GM21367 (cell line): ENCODE measurements around the gene ELF1.
"Not testable (repeated sequence)": the region's sequence is repeated elsewhere in the genome, so short reads cannot be mapped to it uniquely, and the experiment has no call there.

Experiments
- ATAC-seq: cut with Tn5 transposase; IDR thresholded peaks from one replicate; pipeline ENCODE4 v1.9.1; 2021; ENCODE audit not compliant: unreplicated experiment

Gene ELF1

GRCh38 chr13:41042419-41042818 is 23.3 kb upstream of the ELF1 start:
- ATAC-seq = not testable (repeated sequence)

DNA sequence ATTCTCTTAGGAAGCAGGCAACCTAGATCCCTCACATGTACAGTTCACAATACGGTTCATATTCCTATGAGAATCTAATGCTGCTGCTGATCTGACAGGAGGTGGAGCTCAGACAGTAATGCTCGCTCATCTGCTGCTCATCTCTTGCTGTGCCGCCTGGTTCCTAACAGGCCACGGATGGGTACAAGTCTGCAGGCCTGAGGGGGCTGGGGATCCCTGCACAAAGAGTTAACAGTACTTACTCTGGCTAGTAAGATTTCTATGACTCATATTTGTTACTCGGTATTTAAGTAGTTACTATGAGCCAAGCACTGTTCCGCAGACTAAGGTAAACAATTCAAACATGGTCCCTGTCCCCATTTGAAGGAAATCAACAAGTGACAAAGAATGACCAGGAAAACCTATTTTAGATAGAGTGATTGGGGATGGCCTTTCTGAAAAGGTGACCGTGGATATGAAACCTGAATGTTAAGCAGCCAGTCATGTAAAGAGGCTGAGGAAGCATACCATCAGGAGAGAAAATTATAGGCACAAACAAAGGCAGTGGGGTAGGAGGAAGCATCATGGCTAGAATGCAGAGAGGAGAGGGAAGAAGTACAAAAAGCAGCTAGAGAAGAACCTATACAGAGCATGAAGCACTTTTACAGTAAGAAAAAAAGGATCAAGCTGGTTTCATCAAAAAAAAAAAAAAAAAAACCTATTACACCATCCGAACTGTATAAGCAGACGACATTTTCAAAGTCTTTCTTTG is 21.6 kb upstream of the ELF1 start:
- ATAC-seq = no peak

GRCh38 chr13:41039746-41040145 is 20.6 kb upstream of the ELF1 start:
- ATAC-seq = no peak

DNA sequence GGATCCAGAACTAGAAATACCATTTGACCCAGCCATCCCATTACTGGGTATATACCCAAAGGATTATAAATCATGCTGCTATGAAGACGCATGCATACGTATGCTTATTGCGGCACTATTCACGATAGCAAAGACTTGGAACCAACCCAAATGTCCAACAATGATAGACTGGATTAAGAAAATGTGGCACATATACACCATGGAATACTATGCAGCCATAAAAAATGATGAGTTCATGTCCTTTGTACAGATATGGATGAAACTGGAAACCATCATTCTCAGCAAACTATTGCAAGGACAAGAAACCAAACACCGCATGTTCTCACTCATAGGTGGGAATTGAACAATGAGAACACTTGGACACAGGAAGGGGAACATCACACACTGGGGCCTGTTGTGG is 17.4 kb upstream of the ELF1 start:
- ATAC-seq = not testable (repeated sequence)

DNA sequence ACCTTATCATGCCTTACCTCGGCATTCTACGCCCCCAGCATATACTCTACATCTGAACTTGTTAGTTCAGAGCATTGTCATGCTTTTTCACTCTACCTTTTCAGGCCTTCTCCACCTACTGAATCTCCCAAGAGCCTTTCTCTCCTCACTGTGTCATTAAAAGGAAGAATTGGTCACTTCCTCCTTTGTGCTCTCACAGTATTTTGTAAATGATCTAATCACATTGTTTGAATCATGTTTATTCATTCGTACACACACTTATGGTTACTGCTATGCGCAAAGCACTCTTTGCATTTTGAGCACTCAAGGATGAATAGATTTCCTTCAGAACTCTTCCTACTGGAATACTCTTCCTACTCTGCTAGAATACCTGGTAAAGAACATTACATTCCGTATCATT is 15.8 kb upstream of the ELF1 start:
- no peak for ATAC-seq

DNA sequence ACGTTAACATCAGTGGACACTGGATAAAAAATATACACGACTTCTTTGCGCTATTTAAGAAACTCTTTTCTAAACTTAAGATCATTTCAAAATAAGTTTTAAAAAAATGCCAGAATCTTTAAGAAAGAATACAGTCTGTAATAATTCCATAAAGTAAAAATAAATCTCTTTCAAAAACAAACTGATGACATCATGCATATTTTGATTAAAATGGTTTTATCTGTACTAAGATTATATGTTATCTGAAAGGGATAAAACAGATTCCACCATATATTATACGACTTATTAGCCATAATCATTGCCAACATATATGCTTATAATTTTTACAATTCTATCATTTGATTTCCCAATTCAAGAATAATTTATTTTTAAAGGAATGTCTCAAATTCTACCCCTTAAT is 15.3 kb upstream of the ELF1 start:
- ATAC-seq = no peak

DNA sequence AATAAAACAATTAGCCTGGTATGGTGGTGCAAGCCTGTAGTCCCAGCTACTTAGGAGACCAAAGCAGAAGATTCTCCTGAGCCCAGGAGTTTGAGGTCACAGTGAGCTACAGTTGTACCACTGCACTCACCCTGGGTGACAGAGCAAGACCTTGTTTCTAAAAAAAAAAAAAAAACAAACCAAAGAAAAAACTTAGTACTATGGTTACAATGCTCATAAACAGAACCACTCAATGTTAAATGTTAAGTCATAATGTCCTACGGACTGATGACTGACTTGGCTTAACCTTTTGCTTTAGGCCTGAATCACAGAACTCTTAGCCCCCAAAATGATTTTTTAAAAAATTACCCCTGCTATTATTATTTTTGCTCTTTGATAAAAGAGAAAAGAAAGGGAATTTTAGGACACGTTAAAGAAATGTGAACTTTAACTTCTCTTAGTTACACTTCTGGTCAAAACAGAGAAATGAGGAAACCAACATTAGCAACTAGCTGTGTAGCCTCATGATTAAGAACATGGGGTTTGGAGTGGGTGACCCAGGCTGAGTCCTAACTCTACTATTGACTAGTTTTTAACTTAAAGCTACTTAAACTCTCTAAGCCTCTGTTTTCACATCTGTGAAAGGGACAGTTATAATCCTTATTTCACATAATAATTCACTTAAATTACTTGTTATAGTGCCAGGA is 13.7 kb upstream of the ELF1 start:
- ATAC-seq = no peak

- no peak for ATAC-seq
Observed at GRCh38 chr13:41029629-41030028, 10.5 kb upstream of the ELF1 start.

GRCh38 chr13:41028051-41028450 is 8.9 kb upstream of the ELF1 start:
- no peak for ATAC-seq

- ATAC-seq = no peak
Observed at GRCh38 chr13:41026788-41027187, 7.7 kb upstream of the ELF1 start.

DNA sequence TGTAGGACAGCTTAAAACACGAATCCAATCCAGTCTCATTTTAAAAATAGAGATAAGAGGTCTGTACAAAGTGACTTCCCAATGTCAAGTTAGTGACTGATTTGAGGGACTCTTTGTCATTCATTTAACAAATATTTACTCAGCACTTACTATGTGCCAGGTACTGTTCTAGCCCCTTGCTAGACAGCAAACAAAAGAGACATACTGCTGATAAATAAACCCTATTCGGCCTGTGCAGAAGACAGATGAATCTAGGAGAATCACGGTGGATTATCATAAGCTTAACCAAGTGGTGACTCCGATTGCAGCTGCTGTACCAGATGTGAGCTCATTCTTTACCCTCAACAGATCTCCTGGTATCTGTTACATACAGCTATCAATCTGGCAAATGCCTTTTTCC is 6.4 kb upstream of the ELF1 start:
- no peak for ATAC-seq

DNA sequence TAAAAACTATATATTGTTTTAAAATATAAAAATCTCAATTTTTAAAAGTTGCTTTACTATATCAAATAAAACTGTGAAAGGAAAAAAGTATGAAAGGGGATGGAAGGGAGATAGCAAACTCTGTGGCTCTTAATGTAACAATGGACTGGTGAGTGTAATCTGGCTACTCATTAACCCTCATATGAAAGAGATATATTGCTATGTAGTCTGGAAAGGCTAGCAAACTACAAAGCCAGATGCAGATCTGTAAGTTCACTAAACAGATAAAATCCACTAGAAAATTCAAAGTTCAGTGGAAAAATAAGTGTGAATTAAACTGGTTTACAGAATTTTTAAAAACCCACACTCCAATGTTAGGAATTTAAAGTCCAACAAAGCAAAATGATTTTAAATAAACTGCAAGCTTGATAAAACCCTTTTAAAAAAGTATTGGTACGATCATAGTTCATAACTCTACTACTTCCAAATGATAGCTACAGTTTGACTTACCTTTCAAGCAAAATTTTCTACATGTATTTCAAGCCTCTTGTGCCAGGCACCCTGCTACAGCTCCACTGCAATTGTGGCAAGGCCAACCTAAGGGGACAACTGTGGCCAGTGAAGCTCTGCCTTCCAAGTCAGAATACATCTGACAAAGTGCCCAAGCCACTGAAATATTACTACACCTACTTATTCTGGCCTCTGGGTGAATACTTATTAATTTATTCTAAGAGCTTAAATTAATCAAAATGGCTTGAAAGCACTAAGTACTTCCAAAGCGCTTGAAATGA is 647 bp upstream of the ELF1 start:
- no peak for ATAC-seq

DNA sequence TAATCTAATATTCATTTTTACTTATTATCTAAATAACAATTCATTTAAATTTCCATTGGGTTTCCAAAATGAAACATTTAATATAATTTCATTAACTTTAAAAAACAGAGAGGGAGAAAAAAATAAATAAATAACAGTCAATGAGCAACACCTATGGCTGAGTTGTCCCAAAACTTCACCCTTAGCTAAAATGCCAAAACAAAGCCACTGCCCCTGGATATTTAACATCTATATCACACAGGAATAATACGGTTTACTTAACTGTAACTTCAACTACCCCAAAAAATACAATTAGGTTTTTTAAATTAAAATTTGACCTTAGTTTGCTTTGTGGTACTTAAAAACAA is 541 bp downstream of the ELF1 start:
- no peak for ATAC-seq

DNA sequence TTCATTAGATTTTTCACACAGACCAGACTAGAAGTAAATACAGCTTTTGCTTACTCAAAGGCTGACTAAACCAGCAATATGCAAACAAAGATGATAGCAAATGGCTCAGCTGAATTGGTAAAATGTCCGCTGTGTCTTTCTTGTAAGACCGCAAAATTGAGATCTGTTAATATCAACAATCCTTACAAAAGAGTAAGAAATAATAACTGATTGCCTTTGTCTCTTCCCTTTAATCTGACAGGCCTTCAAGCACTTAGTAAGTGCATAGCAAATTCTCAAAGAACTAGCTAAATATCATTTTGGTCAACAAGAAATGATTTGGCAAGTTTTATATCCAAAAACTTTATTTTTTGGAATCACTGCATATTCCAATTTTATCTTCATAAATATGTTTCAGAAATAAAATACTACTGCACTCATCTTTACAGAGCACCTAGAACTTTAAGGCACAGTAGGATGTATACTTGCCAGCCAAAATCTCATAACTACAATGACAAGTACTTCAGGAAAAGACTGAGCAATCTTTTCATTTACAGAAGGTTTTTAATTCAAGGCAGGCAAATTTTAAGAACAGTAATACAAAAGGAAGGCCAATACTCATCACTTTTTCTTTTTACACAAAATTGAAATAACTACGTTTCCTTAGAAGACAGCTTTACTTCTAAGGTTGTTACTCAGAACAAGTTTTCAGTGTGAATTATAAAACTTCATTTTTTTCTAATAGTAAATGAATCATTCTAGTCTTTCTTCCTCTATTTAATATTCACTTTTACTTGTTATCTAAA is 1.1 kb downstream of the ELF1 start:
- ATAC-seq = no peak

- ATAC-seq = no peak
Observed at GRCh38 chr13:41017159-41017558, 2.0 kb downstream of the ELF1 start.

DNA sequence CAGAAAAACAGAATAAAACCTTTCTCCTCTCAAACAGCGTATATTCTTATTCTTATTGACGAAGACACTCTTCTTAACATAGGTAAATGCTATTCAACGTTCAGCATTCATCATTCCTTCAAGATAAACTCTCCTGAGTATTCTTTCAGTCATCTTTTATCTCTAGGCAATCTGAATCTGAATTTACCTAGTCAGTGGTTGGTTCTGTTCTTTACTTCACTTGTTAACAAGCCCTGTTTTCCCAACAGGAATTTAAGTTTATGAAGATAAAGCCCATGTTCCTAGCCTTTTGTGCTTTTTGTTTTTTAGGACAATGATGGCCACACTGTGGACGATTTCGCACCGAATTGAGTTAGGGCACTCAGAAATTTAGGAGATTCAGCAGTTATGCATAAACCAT is 3.2 kb downstream of the ELF1 start:
- ATAC-seq = no peak

- no peak for ATAC-seq
Observed at GRCh38 chr13:41013835-41014234, 5.3 kb downstream of the ELF1 start.

- ATAC-seq = no peak
Observed at GRCh38 chr13:41012536-41012935, 6.6 kb downstream of the ELF1 start.

- ATAC-seq = no peak
Observed at GRCh38 chr13:41011382-41011956, 7.6 kb downstream of the ELF1 start.

GRCh38 chr13:41008349-41008980 is 10.7 kb downstream of the ELF1 start:
- ATAC-seq = no peak

- no peak for ATAC-seq
Observed at GRCh38 chr13:41007744-41008128, 11.4 kb downstream of the ELF1 start.
